ENCODE results near the gene MXD1.

Gene MXD1

DNA sequence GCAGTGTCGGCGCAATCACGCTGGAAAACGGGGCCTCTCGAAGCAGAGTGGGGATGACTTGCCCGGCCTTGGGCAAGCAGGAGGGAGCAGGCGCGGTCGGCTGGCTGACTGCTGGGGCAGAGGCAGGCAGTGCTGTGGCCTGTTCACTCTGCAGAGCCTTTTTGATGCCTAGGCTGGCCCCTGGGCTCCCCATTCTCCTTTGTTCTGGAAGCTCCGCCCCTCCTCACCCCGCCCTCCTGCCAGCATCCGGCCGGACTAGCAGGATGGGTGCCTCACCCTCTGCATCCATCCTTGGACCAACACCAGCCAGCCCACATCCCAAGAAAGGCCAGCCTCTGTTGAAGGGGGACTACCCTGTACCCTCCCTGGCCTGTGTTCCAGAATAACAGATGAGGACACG, 46.6 kb downstream of the MXD1 start, which contains the start of gene ASPRV1:
Gene ASPRV1 (minus strand): TSS at position 136 of the 400 bp plus-strand sequence. CDS start 195 bp downstream, outside the sequence.
- H2AFZ ChIP-seq (ENCODE audit: low read length): no peak within 1 kb of the TSS

DNA sequence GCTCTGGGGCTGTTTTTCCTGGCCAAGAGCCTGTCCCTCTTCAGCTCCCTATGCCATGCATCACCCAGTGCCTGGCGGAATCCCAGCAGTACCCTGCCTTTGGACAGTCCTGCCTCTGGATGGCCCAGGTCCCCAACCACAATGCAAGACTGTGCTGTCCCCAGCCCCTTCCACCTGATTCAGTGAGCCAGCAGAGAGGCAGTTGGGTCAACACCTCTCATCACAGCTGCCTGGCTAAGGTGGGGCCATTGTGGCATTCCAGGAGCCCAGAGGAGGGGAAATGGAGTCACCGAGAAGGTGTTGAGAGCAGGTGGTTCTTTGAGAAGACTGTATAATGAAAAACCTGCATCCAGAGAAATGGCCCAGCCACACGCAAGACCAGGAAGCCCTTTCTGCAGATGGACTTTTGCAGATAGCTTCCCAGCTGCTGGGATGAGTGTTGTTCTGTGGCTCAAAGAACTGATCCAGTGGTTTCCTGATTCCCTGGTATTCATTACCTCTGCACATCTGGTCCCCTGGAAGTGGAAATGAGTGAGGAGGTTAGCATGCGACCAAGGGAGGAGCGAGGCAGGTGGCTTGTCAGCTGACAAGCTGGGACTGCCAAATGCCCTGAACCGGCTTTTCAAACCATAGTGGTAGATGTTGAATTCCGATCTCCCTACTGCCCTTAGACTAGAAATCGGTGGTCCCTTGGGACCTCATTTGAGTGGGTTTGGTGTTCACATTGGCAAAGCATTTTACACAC, 48.2 kb downstream of the MXD1 start:
- Histone ChIP-seq H2AFZ (ENCODE audit: low read length) (no peak overlapping the region), H3K4me3 (ENCODE audit: low read length) (no peak overlapping the region), H3F3A (ENCODE audit: insufficient read depth, low read length) (no peaks in the 10 kb centered on the region), H3K9me2 (replicated peaks; ENCODE audit: insufficient read depth, low read length) (no peaks in the 10 kb centered on the region), H3K9ac (ENCODE audit: low read length) (no peak overlapping the region), H3K4me2 (ENCODE audit: low read depth, low read length) (no peak overlapping the region), H3K27me3 (replicated peaks; ENCODE audit: insufficient read depth, low read length) (no peaks in the 10 kb centered on the region), H4K20me1 (ENCODE audit: insufficient read depth, low read length) (no peaks in the 10 kb centered on the region), H3K79me2 (ENCODE audit: low read length) (no peaks in the 10 kb centered on the region), H3K36me3 (replicated peaks; ENCODE audit: insufficient read depth, low read length) (no peaks in the 10 kb centered on the region), H3K9me3 (replicated peaks; ENCODE audit: insufficient read depth, low read length) (no peaks in the 10 kb centered on the region), H3K27ac (ENCODE audit: low read length) (no peak overlapping the region), H3K4me1 (ENCODE audit: low read length) (no peaks in the 10 kb centered on the region)
- DNase-seq: no peak
- TF ChIP-seq, protein P1, sequence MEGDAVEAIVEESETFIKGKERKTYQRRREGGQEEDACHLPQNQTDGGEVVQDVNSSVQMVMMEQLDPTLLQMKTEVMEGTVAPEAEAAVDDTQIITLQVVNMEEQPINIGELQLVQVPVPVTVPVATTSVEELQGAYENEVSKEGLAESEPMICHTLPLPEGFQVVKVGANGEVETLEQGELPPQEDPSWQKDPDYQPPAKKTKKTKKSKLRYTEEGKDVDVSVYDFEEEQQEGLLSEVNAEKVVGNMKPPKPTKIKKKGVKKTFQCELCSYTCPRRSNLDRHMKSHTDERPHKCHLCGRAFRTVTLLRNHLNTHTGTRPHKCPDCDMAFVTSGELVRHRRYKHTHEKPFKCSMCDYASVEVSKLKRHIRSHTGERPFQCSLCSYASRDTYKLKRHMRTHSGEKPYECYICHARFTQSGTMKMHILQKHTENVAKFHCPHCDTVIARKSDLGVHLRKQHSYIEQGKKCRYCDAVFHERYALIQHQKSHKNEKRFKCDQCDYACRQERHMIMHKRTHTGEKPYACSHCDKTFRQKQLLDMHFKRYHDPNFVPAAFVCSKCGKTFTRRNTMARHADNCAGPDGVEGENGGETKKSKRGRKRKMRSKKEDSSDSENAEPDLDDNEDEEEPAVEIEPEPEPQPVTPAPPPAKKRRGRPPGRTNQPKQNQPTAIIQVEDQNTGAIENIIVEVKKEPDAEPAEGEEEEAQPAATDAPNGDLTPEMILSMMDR (IDR thresholded peaks at IDR 0.05; ENCODE audit: low read length): no peak
- TF ChIP-seq EZH2phosphoT487 (IDR thresholded peaks at IDR 0.05; ENCODE audit: low read length) (no peak), EZH2 (optimal IDR thresholded peaks at IDR 0.05; ENCODE audit: low read depth, low read length) (no peak)

More for the DNA sequence above, 46.6 kb downstream of the MXD1 start, which contains the start of gene ASPRV1:
- no peaks in the 10 kb centered on the region for H3K9me3 ChIP-seq (replicated peaks; ENCODE audit: insufficient read depth, low read length)
- no peak for DNase-seq
- no peaks in the 10 kb centered on the region for H3F3A ChIP-seq (ENCODE audit: insufficient read depth, low read length)
- no peak within 1 kb of the TSS for H3K9ac ChIP-seq (ENCODE audit: low read length)
- no peaks in the 10 kb centered on the region for H3K79me2 ChIP-seq (ENCODE audit: low read length)
- H3K4me2 ChIP-seq (ENCODE audit: low read depth, low read length): no peak within 1 kb of the TSS
- H3K9me2 ChIP-seq (replicated peaks; ENCODE audit: insufficient read depth, low read length): no peaks in the 10 kb centered on the region
- H3K27me3 ChIP-seq (replicated peaks; ENCODE audit: insufficient read depth, low read length): no peaks in the 10 kb centered on the region
- H3K36me3 ChIP-seq (replicated peaks; ENCODE audit: insufficient read depth, low read length): no peaks in the 10 kb centered on the region
- TF ChIP-seq, protein P1 (IDR thresholded peaks at IDR 0.05; ENCODE audit: low read length): no peak
- TF ChIP-seq EZH2phosphoT487 (IDR thresholded peaks at IDR 0.05; ENCODE audit: low read length) (no peak), EZH2 (optimal IDR thresholded peaks at IDR 0.05; ENCODE audit: low read depth, low read length) (no peak)
- no peak within 1 kb of the TSS for H3K4me3 ChIP-seq (ENCODE audit: low read length)
- H3K4me1 ChIP-seq (ENCODE audit: low read length): no peaks in the 10 kb centered on the region
- H3K27ac ChIP-seq (ENCODE audit: low read length): no peak within 1 kb of the TSS
- H4K20me1 ChIP-seq (ENCODE audit: insufficient read depth, low read length): no peaks in the 10 kb centered on the region

DNA sequence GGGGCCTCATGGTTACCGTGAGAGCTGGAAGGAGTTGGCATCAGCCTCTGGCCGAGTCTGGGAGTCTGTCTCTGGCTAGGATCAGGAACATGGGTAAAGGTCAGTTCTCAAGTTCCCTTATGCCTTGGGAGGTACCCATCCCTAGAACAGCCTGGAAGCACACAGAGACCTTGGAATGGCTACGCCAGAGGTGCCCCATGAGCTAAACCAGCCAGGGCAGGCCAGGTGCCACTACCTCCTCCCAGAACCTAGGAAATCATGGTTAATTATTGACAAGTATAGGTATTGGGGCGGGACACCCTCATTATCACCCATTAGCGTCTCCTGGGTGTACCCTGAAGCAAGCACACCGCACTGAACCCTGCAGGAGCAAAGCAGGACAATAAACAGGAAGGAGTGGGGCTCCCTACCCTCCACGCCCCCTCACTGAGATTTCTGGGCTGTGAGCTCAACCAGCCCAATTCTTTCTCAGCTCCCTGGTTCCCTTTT, 49.5 kb downstream of the MXD1 start:
- no peaks in the 10 kb centered on the region for H3K4me1 ChIP-seq (ENCODE audit: low read length)
- TF ChIP-seq, protein P1 (IDR thresholded peaks at IDR 0.05; ENCODE audit: low read length): no peak
- TF ChIP-seq EZH2phosphoT487 (IDR thresholded peaks at IDR 0.05; ENCODE audit: low read length) (no peak), EZH2 (optimal IDR thresholded peaks at IDR 0.05; ENCODE audit: low read depth, low read length) (no peak)
- H3K9me2 ChIP-seq (replicated peaks; ENCODE audit: insufficient read depth, low read length): no peaks in the 10 kb centered on the region
- H3K9me3 ChIP-seq (replicated peaks; ENCODE audit: insufficient read depth, low read length): no peaks in the 10 kb centered on the region
- no peak overlapping the region for H3K4me3 ChIP-seq (ENCODE audit: low read length)
- no peaks in the 10 kb centered on the region for H4K20me1 ChIP-seq (ENCODE audit: insufficient read depth, low read length)
- no peak overlapping the region for H3K9ac ChIP-seq (ENCODE audit: low read length)
- no peaks in the 10 kb centered on the region for H3K79me2 ChIP-seq (ENCODE audit: low read length)
- DNase-seq: no peak
- no peak overlapping the region for H3K4me2 ChIP-seq (ENCODE audit: low read depth, low read length)
- no peaks in the 10 kb centered on the region for H3K36me3 ChIP-seq (replicated peaks; ENCODE audit: insufficient read depth, low read length)
- H3K27ac ChIP-seq (ENCODE audit: low read length): no peak overlapping the region
- no peak overlapping the region for H2AFZ ChIP-seq (ENCODE audit: low read length)
- H3F3A ChIP-seq (ENCODE audit: insufficient read depth, low read length): no peaks in the 10 kb centered on the region
- H3K27me3 ChIP-seq (replicated peaks; ENCODE audit: insufficient read depth, low read length): no peaks in the 10 kb centered on the region

All from MM.1S (cell line).